Lower leg skin (tissue), 3 donors: Measurements from ENCODE around the gene EIF4G1.

ENCODE experiments used
- CTCF ChIP-seq, 3 donors: fragments of 450-650 bp; IDR thresholded peaks; one replicate each; pipeline ENCODE4 v1.5.1; 2016; ENCODE audit warnings: antibody characterized with exemption in 3 of 3, mild to moderate bottlenecking in 3 of 3, moderate library complexity in 2 of 3
- POLR2A ChIP-seq, 2 donors: fragments of 450-650 bp; IDR thresholded peaks; one replicate each; pipeline ENCODE4 v1.6.1; 2016 to 2017; ENCODE audit warnings: antibody characterized with exemption in 2 of 2, mild to moderate bottlenecking in 1 of 2, moderate library complexity in 1 of 2

- no peak for TF ChIP-seq CTCF (IDR thresholded peaks at IDR 0.05)
- no peak for TF ChIP-seq POLR2A (IDR thresholded peaks at IDR 0.05)
Measured at GRCh38 chr3:184357248-184358123, 43.1 kb downstream of the EIF4G1 start.
